Ovary (tissue), 9 donors: Measurements from ENCODE around the gene IFT25. TPM values are rescaled to one million over a fixed set of nuclear protein-coding genes. Genes with fewer than 3 reads are reported as not detected.

Experiments
- DNase-seq, 5 donors: peaks; one replicate each; pipeline ENCODE4 v3.0.0-alpha.2; 2019 to 2020
- H3K27ac ChIP-seq, 2 donors: fragments of 200-600 bp; one replicate each; pipeline versions ENCODE4 v1.5.1 to v1.8.0; 2019 to 2022
- H3K27me3 ChIP-seq: fragments of 200-600 bp; one replicate; pipeline ENCODE4 v1.8.0; 2022
- H3K36me3 ChIP-seq: fragments of 200-600 bp; sonication (generic); one replicate; pipeline ENCODE4 v1.5.1; 2019
- H3K4me1 ChIP-seq: one replicate; pipeline ENCODE4 v1.8.1; 2013; ENCODE audit warnings: mild to moderate bottlenecking, moderate library complexity; ENCODE audit not compliant: insufficient read depth
- H3K4me3 ChIP-seq: fragments of 200-600 bp; sonication (generic); one replicate; pipeline ENCODE4 v1.5.1; 2017
- H3K9me3 ChIP-seq, 2 donors: fragments of 200-600 bp in 1 of 2; sonication (generic) in 1 of 2; one replicate each; pipeline versions ENCODE4 v1.5.1 to v1.8.1; 2013 to 2019; ENCODE audit warnings: mild to moderate bottlenecking in 1 of 2, moderate library complexity in 1 of 2
- CTCF ChIP-seq, 3 donors: fragments of 450-650 bp in 2 of 3; fragments of 200-600 bp in 1 of 3; IDR thresholded peaks; one replicate each; pipeline versions ENCODE4 v1.5.1 to v1.8.0; 2016 to 2022; ENCODE audit warnings: antibody characterized with exemption in 3 of 3, mild to moderate bottlenecking in 1 of 3
- EP300 ChIP-seq: sonication (generic); formaldehyde crosslinking; IDR thresholded peaks from one replicate; pipeline ENCODE4 v1.6.1; 2017; ENCODE audit warnings: antibody characterized with exemption
- POLR2A ChIP-seq: fragments of 450-650 bp; IDR thresholded peaks from one replicate; pipeline ENCODE4 v1.6.1; 2017; ENCODE audit warnings: antibody characterized with exemption, mild to moderate bottlenecking, moderate library complexity
- WGBS, 3 donors: extraction: QIAGEN DNeasy Blood & Tissue Kit in 1 of 3; methylation state at CpG; one replicate each; pipeline versions ENCODE4 v1.1.5 to v1.1.7; 2013 to 2017; 5-methylcytosine and 5-hydroxymethylcytosine counted together
- intact Hi-C, 4 donors: fragments of 100-400 bp; cut with DNase I; formaldehyde crosslinking; loops; one replicate each; pipeline versions ENCODE4 v1.11.0 to v1.15.1; 2022 to 2023
- polyA plus RNA-seq, 2 donors: library from polyadenylated mRNA; stranded (reverse); fragments of 200-250 nt in 1 of 2; fragments of 350-450 nt in 1 of 2; fragmentation: Illumina TruSeq in 1 of 2; extraction: RNeasy Lipid Tissue Mini Kit (QIAGEN cat#74804) in 1 of 2; gene quantifications; one replicate each; pipeline ENCODE4 v1.2.3, GENCODE V29; 2013 to 2014
- total RNA-seq, 7 donors: library from RNA; depleted of rRNA in 2 of 7; stranded (reverse); fragments of >200 nt in 2 of 7; fragmentation: NEBNext Ultra II Directional in 3 of 7; extraction: Animal tissue kit (Norgen Biotek cat#: 25700) in 3 of 7; gene quantifications; one replicate each; pipeline versions ENCODE4 v1.1.0 to v1.2.4, GENCODE V29; 2016 to 2023
- donor health status: DM: no; HTN: no; CAD: no; lungs with moderate emphysema.
- donor health status: DM: no; HTN: no; CAD: no.
- donor health status: Bipolar disorder and iron deficiency.
- donor health status: DM: yes; HTN: yes; CAD: no.
- donor health status: DM: no; HTN: no; CAD: no.
- donor health status: DM: yes; HTN: yes; CAD: no.

IFT25 gene
- total and polyA plus RNA-seq, 9 donors = 24.2 to 39.4 (median 28.5) TPM

DNA sequence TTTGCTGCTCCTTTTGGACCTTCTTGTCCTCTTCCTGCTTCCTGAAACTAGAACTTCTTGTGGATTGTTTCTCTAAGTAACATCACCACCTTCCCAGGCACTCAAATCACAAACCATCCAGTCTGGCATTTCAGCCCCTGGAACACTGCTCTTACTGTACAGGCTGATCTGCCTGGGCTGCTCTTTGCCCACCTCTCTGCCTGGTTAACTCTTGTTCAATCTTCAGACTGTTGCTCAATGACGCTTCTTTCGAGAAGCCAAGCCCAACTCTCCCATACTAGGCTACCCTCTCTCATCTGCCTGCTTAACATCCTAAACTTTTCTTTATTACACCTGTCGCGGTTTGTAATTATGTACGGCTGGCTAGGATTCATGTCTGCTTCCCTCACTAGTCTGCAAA is 50.9 kb downstream of the IFT25 start:
- no peaks in the 10 kb centered on the region for H3K27me3 ChIP-seq
- intact Hi-C loops = loop anchor here in 1 of 4 donors (5.0 kb wide), 2 partner anchors 53 to 158 kb away; partner anchors contain the start of genes IFT25, LRRC42, TCEANC2 and TMEM59
- no peak overlapping the region for H3K27ac ChIP-seq
- TF ChIP-seq EP300 (no peak), CTCF (IDR thresholded peaks at IDR 0.05) (no peak), POLR2A (no peak)
- no peak for DNase-seq
- no peak overlapping the region for H3K4me3 ChIP-seq
- H3K9me3 ChIP-seq = no peaks in the 10 kb centered on the region
- H3K36me3 ChIP-seq = no peaks in the 10 kb centered on the region
- WGBS, 3 donors = 90 to 92% (median 91%) methylated on average over 5 of the region's 5 CpGs
- H3K4me1 ChIP-seq = peaks cover 5% of the 10 kb centered on the region

DNA sequence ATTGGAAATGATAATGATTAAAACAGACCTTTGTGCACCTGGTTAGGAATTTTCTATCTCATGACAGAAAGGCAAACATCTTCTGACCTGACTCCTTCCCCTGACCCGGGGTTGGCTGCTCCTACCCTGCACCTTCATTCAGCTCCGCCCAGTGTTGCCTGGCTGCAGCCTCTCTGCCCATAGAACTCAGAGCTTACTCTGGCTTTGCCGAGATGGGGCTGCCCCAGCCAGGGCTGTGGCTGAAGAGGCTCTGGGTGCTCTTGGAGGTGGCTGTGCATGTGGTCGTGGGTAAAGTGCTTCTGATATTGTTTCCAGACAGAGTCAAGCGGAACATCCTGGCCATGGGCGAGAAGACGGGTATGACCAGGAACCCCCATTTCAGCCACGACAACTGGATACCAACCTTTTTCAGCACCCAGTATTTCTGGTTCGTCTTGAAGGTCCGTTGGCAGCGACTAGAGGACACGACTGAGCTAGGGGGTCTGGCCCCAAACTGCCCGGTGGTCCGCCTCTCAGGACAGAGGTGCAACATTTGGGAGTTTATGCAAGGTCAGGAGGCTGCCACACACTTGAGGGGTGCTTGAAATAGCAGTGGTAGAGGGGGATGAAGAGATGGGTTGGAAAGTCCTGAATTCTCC is 51.4 kb downstream of the IFT25 start, which contains the start of gene DIO1:
Gene DIO1 (plus strand): TSS at position 189 of the 638 bp plus-strand sequence. CDS start 24 bp downstream, at position 213.
- WGBS, 3 donors = 75 to 82% (median 79%) methylated on average over 14 of the region's 14 CpGs
- DNase-seq = no peak
- Histone ChIP-seq H3K4me3 (no peak within 1 kb of the TSS), H3K27me3 (no peaks in the 10 kb centered on the region), H3K4me1 (peaks cover 2% of the 10 kb centered on the region), H3K36me3 (no peaks in the 10 kb centered on the region), H3K27ac (no peak within 1 kb of the TSS), H3K9me3 (no peaks in the 10 kb centered on the region)
- intact Hi-C loops = loop anchor here in 1 of 4 donors (5.0 kb wide), 1 partner anchor 158 kb away; the partner anchor contains the start of genes TCEANC2 and TMEM59
- TF ChIP-seq EP300 (no peak), POLR2A (no peak), CTCF (IDR thresholded peaks at IDR 0.05) (no peak)

- no peaks in the 10 kb centered on the region for H3K9me3 ChIP-seq
- peaks cover 2% of the 10 kb centered on the region for H3K4me1 ChIP-seq
- intact Hi-C loops = loop anchor here in 1 of 4 donors (5.0 kb wide), 1 partner anchor 159 kb away; the partner anchor contains the start of genes TCEANC2 and TMEM59
- H3K36me3 ChIP-seq = no peaks in the 10 kb centered on the region
- no peak overlapping the region for H3K4me3 ChIP-seq
- H3K27me3 ChIP-seq = no peaks in the 10 kb centered on the region
- H3K27ac ChIP-seq = no peak overlapping the region
- WGBS, 3 donors = 73 to 80% (median 78%) methylated on average over 5 of the region's 5 CpGs
- TF ChIP-seq POLR2A = no peak
- TF ChIP-seq CTCF (IDR thresholded peaks at IDR 0.05) = no peak
- no peak for TF ChIP-seq EP300
- DNase-seq = no peak
Observed at GRCh38 chr1:53892911-53893310, 52.6 kb downstream of the IFT25 start.

DNA sequence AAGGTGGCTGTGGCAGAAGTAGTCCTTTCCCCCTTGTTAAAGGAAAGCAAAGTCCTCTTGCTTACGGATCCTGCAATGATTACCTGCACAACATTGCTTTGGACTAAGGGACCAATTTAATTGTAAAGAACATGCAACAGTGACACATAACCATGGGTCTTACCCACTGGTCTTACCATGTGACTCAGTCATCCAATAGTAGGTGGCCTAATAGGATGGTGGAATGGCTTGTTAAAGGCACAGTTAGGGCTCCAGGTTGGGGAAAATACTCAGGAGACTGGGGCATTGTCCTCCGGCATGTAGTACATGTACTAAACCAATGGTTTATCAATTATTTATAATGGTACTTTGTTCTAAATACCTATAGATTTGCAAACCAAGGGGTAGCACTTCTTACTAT is 53.8 kb downstream of the IFT25 start:
- 69 to 100% (median 93%) methylated on average over 2 of the region's 2 CpGs for WGBS, 3 donors
- intact Hi-C loops = loop anchor here in 1 of 4 donors (5.0 kb wide), 1 partner anchor 161 kb away; the partner anchor contains the start of genes TCEANC2 and TMEM59

DNA sequence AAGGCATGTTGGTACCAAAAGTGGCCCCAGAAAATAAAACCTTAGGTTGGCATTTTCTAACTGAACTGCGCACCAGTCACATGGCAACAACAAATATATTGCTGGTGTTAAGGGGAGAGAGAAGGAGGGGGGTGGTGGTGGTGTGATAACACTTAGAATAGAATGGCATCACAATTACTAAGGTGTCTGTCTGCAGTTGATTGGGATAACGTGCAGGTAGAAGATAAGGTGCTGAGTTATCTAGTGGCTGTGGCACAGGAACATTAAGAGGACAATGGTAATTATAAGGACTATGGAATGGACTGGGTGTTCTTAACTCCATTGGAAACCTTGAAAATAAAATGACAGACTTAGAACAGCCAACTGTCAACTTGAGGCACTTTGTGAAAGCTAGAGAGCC is 54.5 kb downstream of the IFT25 start:
- Histone ChIP-seq H3K4me1 (no peaks in the 10 kb centered on the region), H3K36me3 (no peaks in the 10 kb centered on the region), H3K9me3 (no peaks in the 10 kb centered on the region), H3K27ac (no peak overlapping the region), H3K27me3 (no peaks in the 10 kb centered on the region), H3K4me3 (no peak overlapping the region)
- WGBS, 3 donors = 82 to 94% (median 93%) methylated on average over 2 of the region's 2 CpGs
- intact Hi-C loops = loop anchor here in 1 of 4 donors (5.0 kb wide), 1 partner anchor 161 kb away; the partner anchor contains the start of genes TCEANC2 and TMEM59
- TF ChIP-seq EP300 (no peak), CTCF (IDR thresholded peaks at IDR 0.05) (no peak), POLR2A (no peak)
- no peak for DNase-seq

More for the DNA sequence above, 53.8 kb downstream of the IFT25 start:
- Histone ChIP-seq H3K4me1 (no peaks in the 10 kb centered on the region), H3K27ac (no peak overlapping the region), H3K27me3 (no peaks in the 10 kb centered on the region), H3K4me3 (no peak overlapping the region), H3K36me3 (no peaks in the 10 kb centered on the region), H3K9me3 (no peaks in the 10 kb centered on the region)
- DNase-seq = no peak
- no peak for TF ChIP-seq POLR2A
